Hematopoietic multipotent progenitor cell treated with erythropoietin and hydrocortisone succinate and interleukin-3 and kit ligand, for 17 days (in vitro differentiated cells): ENCODE results near the gene ZNF493.

Experiments used
- DNase-seq: peaks from one replicate; pipeline ENCODE4 v3.0.0-alpha.2; 2015; ENCODE audit warnings: low spot score

The ZNF493 gene

DNA sequence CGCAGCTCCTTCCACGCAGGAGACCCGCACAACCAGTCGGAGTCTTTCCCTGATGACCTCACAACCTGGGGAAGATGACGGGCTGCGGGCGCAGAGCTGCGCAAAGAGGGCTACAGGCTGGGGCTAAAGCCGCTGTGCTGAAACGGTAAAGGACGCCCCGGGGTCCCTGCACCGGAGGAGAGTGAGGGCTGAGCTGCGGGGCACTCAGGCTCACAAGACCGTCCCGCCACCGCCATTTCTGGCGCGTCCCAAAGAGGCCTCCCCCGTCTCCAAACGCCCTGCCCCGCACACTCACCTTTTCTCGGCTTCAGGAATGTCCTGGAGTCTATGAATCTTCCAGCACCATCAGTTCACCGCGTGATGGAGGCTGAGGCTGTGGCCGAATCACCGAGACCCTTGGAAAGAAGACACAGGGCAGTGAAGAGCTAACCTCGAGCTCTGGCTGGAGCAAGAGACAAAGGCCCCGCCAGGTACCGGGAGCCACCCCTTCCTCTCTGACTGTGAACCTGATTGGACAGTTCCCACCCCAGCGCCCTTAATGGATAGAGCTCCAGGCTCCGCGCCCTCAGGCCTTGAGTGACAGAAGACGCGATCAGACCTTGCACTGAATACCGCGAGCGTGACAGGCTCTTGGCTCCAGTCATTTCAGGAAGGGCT is 66.6 kb downstream of the ZNF493 start:
- DNase-seq: peak; percentile 48

DNA sequence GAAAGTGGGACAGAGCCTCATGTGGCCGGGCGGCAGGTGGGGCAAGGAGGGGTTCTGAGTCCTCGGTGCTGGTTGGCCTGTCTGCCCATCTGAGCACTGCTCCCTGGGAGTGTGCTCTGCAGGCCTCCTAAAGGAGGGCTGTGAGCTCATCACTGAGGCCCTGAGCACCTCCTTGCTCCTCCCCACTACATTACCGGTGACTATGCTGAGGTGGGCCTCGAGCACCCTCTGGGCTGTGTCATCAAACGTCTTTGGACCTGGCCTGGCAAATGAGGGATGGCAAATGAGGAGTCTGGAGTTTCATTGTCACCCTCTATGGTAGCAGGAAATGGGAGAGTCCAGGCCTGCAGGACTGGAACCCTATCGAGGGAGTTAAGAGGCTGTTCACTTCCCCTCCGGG is 69.7 kb downstream of the ZNF493 start:
- DNase-seq: no peak

DNA sequence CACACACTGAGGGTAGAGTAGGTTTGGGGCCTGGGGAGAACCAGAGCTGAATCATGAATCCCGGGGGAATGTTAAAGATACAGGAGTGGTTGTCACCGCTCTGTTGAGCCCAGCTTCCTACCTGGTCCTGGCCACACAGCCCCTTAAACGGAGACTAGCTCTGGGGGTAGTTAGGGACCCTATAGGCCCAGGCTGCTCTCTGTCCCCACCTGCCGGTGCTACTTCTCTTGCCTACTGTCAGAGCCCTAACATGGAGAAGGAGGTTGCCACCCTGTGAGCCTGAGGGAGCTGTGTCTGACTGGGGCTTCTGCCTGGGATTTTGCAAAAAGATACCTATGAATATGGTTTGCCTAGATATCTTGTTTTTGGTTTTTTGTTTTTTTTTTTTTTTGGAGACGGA is 71.9 kb downstream of the ZNF493 start:
- no peak for DNase-seq

DNA sequence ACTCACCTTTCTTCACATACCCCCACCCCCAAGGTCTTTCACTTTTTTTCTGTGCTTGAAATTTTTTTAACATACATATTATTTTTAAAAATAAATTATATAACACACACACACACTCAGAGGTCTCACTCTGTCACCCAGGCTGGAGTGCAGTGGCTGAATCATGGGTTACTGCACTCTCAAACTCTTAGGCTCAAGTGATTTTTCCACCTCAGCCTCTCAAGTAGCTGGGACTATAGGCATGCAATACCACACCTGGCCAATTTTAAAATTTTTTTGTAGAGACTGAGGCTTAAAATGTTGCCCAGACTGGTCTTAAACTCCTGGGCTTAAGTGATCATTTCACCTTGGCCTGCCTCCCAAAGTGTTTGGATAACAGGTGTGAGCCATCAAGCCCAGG is 75.6 kb downstream of the ZNF493 start:
- no peak for DNase-seq

DNA sequence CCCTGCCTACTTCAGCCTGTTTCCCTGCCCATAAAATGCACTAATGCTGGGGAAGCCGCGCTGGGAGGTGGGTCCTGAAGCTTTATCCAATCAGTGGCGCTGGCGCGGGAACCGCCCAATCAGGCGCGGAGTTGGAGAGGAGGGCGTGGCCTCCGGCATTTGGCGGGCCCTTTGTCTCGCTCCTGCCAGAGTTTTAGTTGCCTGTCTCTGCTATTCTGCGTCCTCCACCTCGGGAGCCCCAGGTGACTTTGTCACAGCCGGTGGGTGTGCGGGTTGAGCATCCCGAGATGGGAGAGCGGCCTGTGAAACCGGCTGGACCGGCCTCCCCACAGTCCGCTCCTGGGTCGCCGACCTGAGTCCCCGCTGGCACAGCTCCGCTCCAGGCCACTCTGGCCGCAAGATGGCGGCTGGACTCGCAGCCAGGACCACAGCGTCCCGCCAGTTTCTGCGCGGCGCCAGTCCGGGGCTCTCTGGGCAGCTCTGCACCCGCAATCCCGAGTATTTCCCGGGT is 77.8 kb downstream of the ZNF493 start:
- peak; percentile 64 for DNase-seq
